Liver (tissue), 9 donors: Measurements from ENCODE around the gene HMGN4. TPM values are rescaled to one million over a fixed set of nuclear protein-coding genes. Genes with fewer than 3 reads are reported as not detected.

Experiments used
- DNase-seq: peaks from one replicate; pipeline ENCODE4 v3.0.0-alpha.2; 2017; ENCODE audit warnings: low spot score
- H3K27ac ChIP-seq, 2 donors: one replicate each; pipeline ENCODE4 v1.7.0; 2013; ENCODE audit warnings: inconsistent platforms in 2 of 2, low read length in 2 of 2, control low read depth in 1 of 2, low read depth in 1 of 2, mild to moderate bottlenecking in 1 of 2
- H3K27me3 ChIP-seq, 4 donors: one replicate each; pipeline versions ENCODE4 v1.6.1 to v1.7.0; 2013; ENCODE audit warnings: low read length in 3 of 4, inconsistent platforms in 1 of 4, mild to moderate bottlenecking in 1 of 4, moderate library complexity in 1 of 4; ENCODE audit not compliant: control insufficient read depth in 4 of 4, insufficient read depth in 4 of 4
- H3K36me3 ChIP-seq, 4 donors: one replicate each; pipeline versions ENCODE4 v1.6.1 to v1.7.0; 2013; ENCODE audit warnings: low read length in 3 of 4, mild to moderate bottlenecking in 3 of 4, low read depth in 1 of 4, moderate library complexity in 1 of 4; ENCODE audit not compliant: control insufficient read depth in 4 of 4, insufficient read depth in 3 of 4
- H3K4me1 ChIP-seq, 4 donors: one replicate each; pipeline versions ENCODE4 v1.6.1 to v1.7.0; 2013; ENCODE audit warnings: low read length in 3 of 4, mild to moderate bottlenecking in 3 of 4, moderate library complexity in 1 of 4; ENCODE audit not compliant: control insufficient read depth in 4 of 4, insufficient read depth in 4 of 4
- H3K4me3 ChIP-seq, 3 donors: one replicate each; pipeline versions ENCODE4 v1.6.1 to v1.7.0; 2013; ENCODE audit warnings: low read length in 3 of 3, control low read depth in 1 of 3, low read depth in 1 of 3, mild to moderate bottlenecking in 1 of 3
- H3K9ac ChIP-seq, 2 donors: one replicate each; pipeline ENCODE4 v1.7.0; 2013; ENCODE audit warnings: low read length in 2 of 2, mild to moderate bottlenecking in 2 of 2, moderate library complexity in 2 of 2, control low read depth in 1 of 2, low read depth in 1 of 2
- H3K9me3 ChIP-seq, 4 donors: one replicate each; pipeline versions ENCODE4 v1.6.1 to v1.7.0; 2013; ENCODE audit warnings: low read length in 3 of 4; ENCODE audit not compliant: control insufficient read depth in 4 of 4
- ATF3 ChIP-seq: IDR thresholded peaks from 2 replicates; pipeline ENCODE4 v1.6.1; 2016; ENCODE audit warnings: antibody characterized with exemption
- CTCF ChIP-seq: fragments of 150-350 bp; IDR thresholded peaks from 2 replicates; pipeline ENCODE4 v1.5.1; 2017; ENCODE audit warnings: improper control_type of control experiment, low read depth, low read length; ENCODE audit not compliant: missing input control
- EGR1 ChIP-seq, 2 donors: IDR thresholded peaks; 2 replicates each; pipeline ENCODE4 v1.6.1; 2016 to 2018; ENCODE audit warnings: antibody characterized with exemption in 2 of 2, low read depth in 2 of 2
- FOXA1 ChIP-seq: IDR thresholded peaks from 2 replicates; pipeline ENCODE4 v1.6.1; 2016; ENCODE audit warnings: antibody characterized with exemption
- FOXA2 ChIP-seq: IDR thresholded peaks from 2 replicates; pipeline ENCODE4 v1.6.1; 2016; ENCODE audit warnings: antibody characterized with exemption
- GABPA ChIP-seq, 2 donors: IDR thresholded peaks in 1 of 2; conservative IDR thresholded peaks in 1 of 2; 2 replicates each; pipeline ENCODE4 v1.6.1; 2016; ENCODE audit warnings: antibody characterized with exemption in 2 of 2, mild to moderate bottlenecking in 1 of 2, moderate library complexity in 1 of 2
- HNF4A ChIP-seq, 2 donors: conservative IDR thresholded peaks; 2 replicates each; pipeline ENCODE4 v1.6.1; 2016; ENCODE audit warnings: antibody characterized with exemption in 2 of 2, mild to moderate bottlenecking in 2 of 2
- HNF4G ChIP-seq: IDR thresholded peaks from 2 replicates; pipeline ENCODE4 v1.6.1; 2016; ENCODE audit warnings: antibody characterized with exemption
- JUND ChIP-seq, 2 donors: IDR thresholded peaks; 2 replicates each; pipeline ENCODE4 v1.6.1; 2016; ENCODE audit warnings: antibody characterized with exemption in 2 of 2
- NR2F2 ChIP-seq: IDR thresholded peaks from 2 replicates; pipeline ENCODE4 v1.6.1; 2016; ENCODE audit warnings: antibody characterized with exemption
- RAD21 ChIP-seq, 2 donors: IDR thresholded peaks; 2 replicates each; pipeline ENCODE4 v1.6.1; 2016; ENCODE audit warnings: antibody characterized with exemption in 2 of 2, mild to moderate bottlenecking in 2 of 2
- RXRA ChIP-seq, 2 donors: IDR thresholded peaks; 2 replicates each; pipeline ENCODE4 v1.6.1; 2017 to 2018; ENCODE audit warnings: antibody characterized with exemption in 2 of 2, mild to moderate bottlenecking in 1 of 2
- SP1 ChIP-seq: IDR thresholded peaks from 2 replicates; pipeline ENCODE4 v1.6.1; 2018; ENCODE audit warnings: antibody characterized with exemption, mild to moderate bottlenecking
- TAF1 ChIP-seq: conservative IDR thresholded peaks from 2 replicates; pipeline ENCODE4 v1.6.1; 2016; ENCODE audit warnings: antibody characterized with exemption, mild to moderate bottlenecking
- YY1 ChIP-seq: IDR thresholded peaks from 2 replicates; pipeline ENCODE4 v1.6.1; 2016; ENCODE audit warnings: antibody characterized with exemption, mild to moderate bottlenecking
- ZBTB33 ChIP-seq: IDR thresholded peaks from 2 replicates; pipeline ENCODE4 v1.6.1; 2016; ENCODE audit warnings: antibody characterized with exemption
- WGBS: extraction: QIAGEN DNeasy Blood & Tissue Kit; methylation state at CpG from one replicate; pipeline ENCODE4 v1.1.7; 2013; 5-methylcytosine and 5-hydroxymethylcytosine counted together
- polyA plus RNA-seq, 2 donors: library from polyadenylated mRNA; stranded (reverse) in 1 of 2; unstranded in 1 of 2; fragments of 200-250 nt in 1 of 2; fragments of >200 nt in 1 of 2; fragmentation: Nextera tagmentation in 1 of 2; extraction: Ambion mirVana in 1 of 2; gene quantifications; one replicate each; pipeline versions ENCODE4 v1.2.1 to v1.2.3, GENCODE V29; 2013 to 2015
- total RNA-seq, 2 donors: library from RNA; depleted of rRNA; stranded (reverse); fragments of >200 nt; gene quantifications; one replicate each; pipeline ENCODE4 v1.2.3, GENCODE V29; 2014
- TF ChIP-seq, protein P1 (sequence below): IDR thresholded peaks from 2 replicates; pipeline ENCODE4 v1.6.1; 2016; ENCODE audit warnings: antibody characterized with exemption
- TF ChIP-seq, protein P2 (sequence below): IDR thresholded peaks from 2 replicates; pipeline ENCODE4 v1.6.1; 2016; ENCODE audit warnings: antibody characterized with exemption, mild to moderate bottlenecking
- donor health status: healthy.
- donor health status: healthy.
- donor health status: healthy.
- donor health status: healthy.
- donor health status: healthy.

The HMGN4 gene
- total and polyA plus RNA-seq, 4 donors = 8.2 to 13.3 (median 10.1) TPM

- no peak overlapping the region for H3K9ac ChIP-seq
- no peak overlapping the region for H3K27ac ChIP-seq
- 54% methylated on average over 4 of the region's 4 CpGs for WGBS
- peaks cover 0 to 10% (median 4%) of the 10 kb centered on the region in 4 donors for H3K27me3 ChIP-seq
- H3K36me3 ChIP-seq = no peaks in the 10 kb centered on the region
- no peaks in the 10 kb centered on the region for H3K9me3 ChIP-seq
- no peak for DNase-seq
- peaks cover 0 to 13% (median 8%) of the 10 kb centered on the region in 4 donors for H3K4me1 ChIP-seq
- H3K4me3 ChIP-seq = no peak overlapping the region
- TF ChIP-seq HNF4G = no peak
- TF ChIP-seq, protein P1, sequence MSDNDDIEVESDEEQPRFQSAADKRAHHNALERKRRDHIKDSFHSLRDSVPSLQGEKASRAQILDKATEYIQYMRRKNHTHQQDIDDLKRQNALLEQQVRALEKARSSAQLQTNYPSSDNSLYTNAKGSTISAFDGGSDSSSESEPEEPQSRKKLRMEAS = no peak
- no peak for TF ChIP-seq FOXA2
- TF ChIP-seq TAF1 = no peak
- no peak for TF ChIP-seq SP1
- no peak for TF ChIP-seq ZBTB33
- TF ChIP-seq RXRA (IDR thresholded peaks at IDR 0.05) = no peak
- TF ChIP-seq GABPA (IDR thresholded peaks at IDR 0.05 in 1 of 2, conservative IDR thresholded peaks at IDR 0.05 in 1 of 2) = no peak
- TF ChIP-seq RAD21 (IDR thresholded peaks at IDR 0.05) = no peak
- no peak for TF ChIP-seq HNF4A (conservative IDR thresholded peaks at IDR 0.05)
- TF ChIP-seq CTCF = no peak
- TF ChIP-seq EGR1 (IDR thresholded peaks at IDR 0.05; ENCODE audit: low read depth in 2 of 2) = no peak
- TF ChIP-seq JUND (IDR thresholded peaks at IDR 0.05) = no peak
- no peak for TF ChIP-seq YY1
These were observed 54.5 kb downstream of the HMGN4 start for GRCh38 chr6:26592649-26593048.

- no peak overlapping the region for H3K27ac ChIP-seq
- H3K36me3 ChIP-seq = peaks cover 1 to 4% (median 3%) of the 10 kb centered on the region in 4 donors
- peaks cover 0 to 10% (median 4%) of the 10 kb centered on the region in 4 donors for H3K27me3 ChIP-seq
- 44% methylated on average over 20 of the region's 20 CpGs for WGBS
- peaks cover 5 to 21% (median 13%) of the 10 kb centered on the region in 4 donors for H3K4me1 ChIP-seq
- H3K9ac ChIP-seq = no peak overlapping the region
- no peak overlapping the region for H3K4me3 ChIP-seq
- DNase-seq = no peak
- no peaks in the 10 kb centered on the region for H3K9me3 ChIP-seq
- TF ChIP-seq NR2F2 = no peak
- no peak for TF ChIP-seq HNF4G
- no peak for TF ChIP-seq SP1
- TF ChIP-seq, protein P1 = no peak
- no peak for TF ChIP-seq CTCF
- TF ChIP-seq ZBTB33 = no peak
- TF ChIP-seq TAF1 = no peak
- no peak for TF ChIP-seq JUND (IDR thresholded peaks at IDR 0.05)
- TF ChIP-seq EGR1 (IDR thresholded peaks at IDR 0.05; ENCODE audit: low read depth in 2 of 2) = no peak
- no peak for TF ChIP-seq FOXA1
- no peak for TF ChIP-seq ATF3
- TF ChIP-seq YY1 = no peak
- TF ChIP-seq, protein P2, sequence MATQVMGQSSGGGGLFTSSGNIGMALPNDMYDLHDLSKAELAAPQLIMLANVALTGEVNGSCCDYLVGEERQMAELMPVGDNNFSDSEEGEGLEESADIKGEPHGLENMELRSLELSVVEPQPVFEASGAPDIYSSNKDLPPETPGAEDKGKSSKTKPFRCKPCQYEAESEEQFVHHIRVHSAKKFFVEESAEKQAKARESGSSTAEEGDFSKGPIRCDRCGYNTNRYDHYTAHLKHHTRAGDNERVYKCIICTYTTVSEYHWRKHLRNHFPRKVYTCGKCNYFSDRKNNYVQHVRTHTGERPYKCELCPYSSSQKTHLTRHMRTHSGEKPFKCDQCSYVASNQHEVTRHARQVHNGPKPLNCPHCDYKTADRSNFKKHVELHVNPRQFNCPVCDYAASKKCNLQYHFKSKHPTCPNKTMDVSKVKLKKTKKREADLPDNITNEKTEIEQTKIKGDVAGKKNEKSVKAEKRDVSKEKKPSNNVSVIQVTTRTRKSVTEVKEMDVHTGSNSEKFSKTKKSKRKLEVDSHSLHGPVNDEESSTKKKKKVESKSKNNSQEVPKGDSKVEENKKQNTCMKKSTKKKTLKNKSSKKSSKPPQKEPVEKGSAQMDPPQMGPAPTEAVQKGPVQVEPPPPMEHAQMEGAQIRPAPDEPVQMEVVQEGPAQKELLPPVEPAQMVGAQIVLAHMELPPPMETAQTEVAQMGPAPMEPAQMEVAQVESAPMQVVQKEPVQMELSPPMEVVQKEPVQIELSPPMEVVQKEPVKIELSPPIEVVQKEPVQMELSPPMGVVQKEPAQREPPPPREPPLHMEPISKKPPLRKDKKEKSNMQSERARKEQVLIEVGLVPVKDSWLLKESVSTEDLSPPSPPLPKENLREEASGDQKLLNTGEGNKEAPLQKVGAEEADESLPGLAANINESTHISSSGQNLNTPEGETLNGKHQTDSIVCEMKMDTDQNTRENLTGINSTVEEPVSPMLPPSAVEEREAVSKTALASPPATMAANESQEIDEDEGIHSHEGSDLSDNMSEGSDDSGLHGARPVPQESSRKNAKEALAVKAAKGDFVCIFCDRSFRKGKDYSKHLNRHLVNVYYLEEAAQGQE = no peak
These were observed 55.3 kb downstream of the HMGN4 start for GRCh38 chr6:26593278-26594130.
